HG02623 (cell line): ENCODE results near the gene ARSB.
"Not testable (repeated sequence)": the region's sequence is repeated elsewhere in the genome, so short reads cannot be mapped to it uniquely, and the experiment has no call there.

Experiments
- ATAC-seq: cut with Tn5 transposase; IDR thresholded peaks from one replicate; pipeline ENCODE4 v1.9.1; 2021; ENCODE audit warnings: moderate library complexity; ENCODE audit not compliant: unreplicated experiment

ARSB gene

DNA sequence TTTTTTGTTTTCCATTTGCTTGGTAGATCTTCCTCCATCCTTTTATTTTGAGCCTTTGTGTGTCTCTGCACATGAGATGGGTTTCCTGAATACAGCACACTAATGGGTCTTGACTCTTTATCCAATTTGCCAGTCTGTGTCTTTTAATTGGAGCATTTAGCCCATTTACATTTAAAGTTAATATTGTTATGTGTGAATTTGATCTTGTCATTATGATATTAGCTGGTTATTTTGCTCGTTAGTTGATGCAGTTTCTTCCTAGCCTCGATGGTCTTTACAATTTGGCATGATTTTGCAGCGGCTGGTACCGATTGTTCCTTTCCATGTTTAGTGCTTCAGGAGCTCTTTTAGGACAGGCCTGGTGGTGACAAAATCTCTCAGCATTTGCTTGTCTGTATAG is 133.2 kb downstream of the ARSB start:
- not testable (repeated sequence) for ATAC-seq

DNA sequence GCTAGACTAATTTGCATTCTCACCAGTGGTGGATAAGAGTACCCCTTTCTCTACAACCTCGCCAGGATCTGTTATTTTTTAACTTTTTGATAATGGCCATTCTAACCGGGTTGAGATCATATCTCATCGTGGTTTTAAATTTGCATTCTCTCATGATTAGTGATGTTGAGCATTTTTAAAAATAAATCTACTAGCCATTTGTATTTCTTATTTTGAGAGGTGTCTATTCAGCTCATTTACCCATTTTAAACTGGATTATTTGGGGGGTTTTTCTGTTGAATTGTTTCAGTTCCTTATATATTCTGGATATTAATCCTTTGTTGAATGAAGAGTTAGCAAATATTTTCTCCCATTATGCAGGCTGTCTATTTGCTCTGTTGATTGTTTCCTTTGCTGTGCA is 139.6 kb downstream of the ARSB start:
- ATAC-seq: no peak

DNA sequence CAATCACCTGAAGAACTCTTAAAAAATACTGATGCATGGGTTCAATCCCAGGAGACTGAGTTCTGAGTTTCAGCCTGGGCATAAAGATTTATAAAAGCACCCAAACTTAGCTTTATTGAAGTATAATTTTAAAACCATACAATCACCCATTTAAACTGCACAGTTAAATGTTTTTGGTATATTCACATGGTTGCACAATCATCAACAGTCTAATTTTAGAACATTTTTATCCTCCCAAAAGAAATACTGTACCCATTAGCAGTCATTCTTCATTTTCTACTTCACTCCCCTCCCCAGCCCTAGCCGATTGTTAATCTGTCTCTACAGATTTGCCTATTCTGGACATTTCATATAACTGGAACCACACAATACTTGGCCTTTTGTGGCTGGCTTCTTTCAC is 141.7 kb downstream of the ARSB start:
- ATAC-seq: no peak

DNA sequence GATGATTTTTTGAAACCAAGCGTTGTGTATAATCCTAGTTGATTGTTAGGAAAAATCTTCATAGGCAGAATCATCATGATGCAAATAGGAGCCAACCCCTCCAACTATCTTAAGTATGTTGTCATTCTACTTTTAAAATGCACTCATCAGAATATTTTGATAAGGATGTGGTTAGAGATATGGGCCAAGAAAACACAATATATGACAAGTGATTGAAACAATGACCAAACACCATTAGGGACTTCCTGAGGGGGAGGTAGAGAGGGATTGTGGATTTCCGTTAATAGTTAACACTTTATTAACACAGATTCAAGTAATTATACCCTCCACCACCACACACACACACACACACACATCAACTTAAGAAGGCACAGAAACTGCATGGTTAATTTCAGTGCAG is 143.3 kb downstream of the ARSB start:
- ATAC-seq: no peak

DNA sequence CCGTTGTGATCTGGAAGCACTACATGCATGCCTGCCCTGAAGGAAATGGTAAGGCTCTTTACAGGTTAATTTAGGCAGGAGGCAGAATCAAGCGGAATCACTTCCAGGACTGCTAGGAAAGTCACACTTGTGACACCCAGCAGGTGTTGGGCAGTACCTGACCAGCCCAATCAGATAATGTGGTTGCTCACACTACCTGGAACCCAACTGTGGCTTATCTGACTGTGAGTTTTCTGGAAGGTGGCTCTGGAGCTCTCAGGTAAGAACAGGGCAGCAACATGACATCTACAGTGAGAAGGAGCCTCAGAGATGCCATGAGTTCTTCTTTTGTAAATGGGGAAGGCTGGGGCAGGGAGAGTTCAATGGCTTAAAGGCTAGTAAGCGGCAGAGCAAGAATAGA is 146.4 kb downstream of the ARSB start:
- ATAC-seq: no peak

DNA sequence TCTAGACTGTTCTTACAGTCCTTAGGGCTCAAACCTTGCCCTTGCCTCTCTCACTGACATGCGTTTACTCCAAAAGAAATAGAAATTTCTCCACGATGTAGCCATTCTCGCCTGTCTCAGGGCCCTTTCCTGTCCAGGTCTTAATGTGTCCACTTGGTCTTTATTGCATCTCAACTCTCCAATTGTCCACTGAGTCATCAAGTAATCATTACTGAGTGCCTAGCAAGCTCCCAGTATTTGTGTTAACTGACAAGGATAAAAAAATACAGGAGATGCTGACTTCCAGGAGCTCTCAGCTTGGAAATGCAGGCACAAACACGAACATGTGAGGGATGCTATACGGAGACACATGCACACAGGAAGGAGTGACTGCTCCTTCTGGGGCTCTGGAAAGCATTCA is 147.3 kb downstream of the ARSB start:
- ATAC-seq: no peak

DNA sequence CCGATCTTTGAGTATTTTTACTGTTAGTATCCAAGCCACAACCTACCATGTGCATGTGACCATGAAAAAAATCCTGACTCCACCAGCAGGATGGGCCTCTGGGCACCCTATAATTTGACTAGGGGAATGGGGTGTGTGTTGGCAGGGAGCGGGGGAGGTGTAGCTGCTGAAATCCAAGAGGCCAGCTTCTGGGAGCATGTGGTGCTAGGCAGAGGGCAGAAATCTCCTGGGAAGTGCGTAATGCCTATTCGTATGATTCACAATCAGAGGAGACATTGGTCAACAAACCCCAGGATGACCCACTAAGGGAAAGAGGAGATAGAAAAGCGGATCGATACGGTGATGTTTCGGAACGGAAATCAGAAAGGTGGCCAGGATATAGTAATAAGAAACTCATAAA is 149.9 kb downstream of the ARSB start:
- ATAC-seq: no peak

DNA sequence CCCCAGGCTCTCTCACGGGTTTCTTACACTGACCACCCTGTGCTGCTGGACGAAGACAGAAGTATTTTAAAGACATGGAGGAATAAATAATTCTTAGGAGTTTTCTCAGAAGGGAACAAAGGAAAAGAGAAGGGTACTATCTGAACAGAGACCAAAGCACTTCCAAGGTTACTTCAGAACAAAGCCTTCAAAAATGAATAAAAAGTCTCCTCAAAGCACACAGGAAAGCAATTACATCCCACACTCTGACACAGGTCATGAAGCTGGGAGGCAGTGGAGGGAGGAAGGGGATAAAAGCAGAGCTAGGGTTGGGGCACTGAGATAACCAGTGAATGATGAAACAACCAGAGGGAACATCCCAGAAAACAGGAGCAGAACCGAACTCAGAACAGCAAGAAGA is 151.8 kb downstream of the ARSB start:
- ATAC-seq: no peak

DNA sequence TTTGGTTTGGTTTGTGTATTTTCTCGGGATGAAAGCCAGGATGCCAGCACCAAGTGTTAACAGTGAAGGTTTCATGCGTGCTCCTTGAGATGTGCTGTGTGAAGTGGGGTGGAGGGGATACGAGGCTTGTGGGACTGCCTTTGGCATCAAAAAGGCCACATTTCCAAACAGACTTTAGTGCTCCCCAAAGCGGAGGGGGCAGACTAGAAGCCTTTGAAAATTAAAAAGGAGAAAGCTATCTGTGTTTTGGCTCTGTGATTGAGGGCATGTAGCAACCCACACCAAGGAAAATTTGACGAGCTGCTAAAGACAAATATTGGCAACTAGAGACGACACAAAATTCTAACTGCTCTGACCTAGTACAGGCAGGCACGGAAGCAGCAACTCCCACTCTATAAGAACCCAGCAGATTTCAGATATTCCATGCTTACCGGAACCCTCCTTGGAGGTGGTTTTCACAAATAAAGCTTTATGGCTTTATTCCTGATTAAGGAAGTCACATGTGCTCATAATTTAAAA is 154.5 kb downstream of the ARSB start:
- no peak for ATAC-seq

DNA sequence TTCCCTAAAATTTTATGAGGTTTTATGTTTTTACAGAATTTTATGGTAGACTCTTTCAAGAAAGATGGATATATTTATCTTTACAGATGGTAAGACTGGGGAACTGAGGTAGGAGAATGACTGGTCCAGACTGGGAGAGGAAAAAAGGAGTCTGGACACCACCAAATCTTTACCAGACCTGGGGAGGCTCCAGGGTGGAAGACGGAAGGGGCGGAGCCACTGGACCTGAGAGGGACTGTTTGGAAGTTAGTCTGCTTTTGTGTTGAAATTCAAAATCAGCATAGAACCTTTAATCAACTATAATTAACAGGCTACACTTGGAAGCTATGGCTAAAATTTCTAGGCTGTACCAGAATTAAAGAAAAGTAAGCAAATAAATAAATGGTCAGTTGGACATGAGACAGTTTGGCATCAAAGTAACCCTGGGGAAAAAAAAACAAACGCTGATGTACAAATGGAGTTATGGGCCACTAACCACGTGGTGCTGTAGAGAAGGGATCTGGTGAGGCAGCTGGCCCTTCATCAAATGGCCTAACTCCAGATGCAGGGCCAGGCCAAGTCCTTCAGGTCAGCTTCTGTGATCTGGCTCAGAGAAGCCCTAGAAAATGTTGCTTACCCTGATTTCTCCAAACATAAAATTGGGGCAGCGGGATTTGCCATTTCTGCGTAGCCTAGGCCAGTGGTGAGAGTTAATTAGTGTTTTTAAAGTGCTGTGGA is 155.1 kb downstream of the ARSB start:
- no peak for ATAC-seq

DNA sequence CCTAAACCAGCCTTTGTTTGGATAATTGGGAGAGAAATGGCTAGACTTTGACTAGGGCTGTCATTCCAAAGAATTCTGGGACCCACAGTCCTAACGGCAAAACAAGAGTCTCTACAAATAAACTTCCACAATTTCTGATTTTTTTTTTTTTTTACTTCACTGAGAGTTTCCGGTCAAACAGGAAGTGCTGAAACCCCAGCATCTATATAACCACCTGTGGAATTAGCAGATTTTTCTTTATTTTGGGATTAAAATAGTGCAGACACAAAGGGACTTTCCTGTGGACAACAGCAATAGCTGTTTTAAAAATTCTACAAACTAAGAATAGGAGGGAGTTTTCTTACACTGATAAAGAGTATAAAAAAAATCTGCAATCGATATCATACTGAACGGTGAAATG is 157.4 kb downstream of the ARSB start:
- ATAC-seq: no peak

DNA sequence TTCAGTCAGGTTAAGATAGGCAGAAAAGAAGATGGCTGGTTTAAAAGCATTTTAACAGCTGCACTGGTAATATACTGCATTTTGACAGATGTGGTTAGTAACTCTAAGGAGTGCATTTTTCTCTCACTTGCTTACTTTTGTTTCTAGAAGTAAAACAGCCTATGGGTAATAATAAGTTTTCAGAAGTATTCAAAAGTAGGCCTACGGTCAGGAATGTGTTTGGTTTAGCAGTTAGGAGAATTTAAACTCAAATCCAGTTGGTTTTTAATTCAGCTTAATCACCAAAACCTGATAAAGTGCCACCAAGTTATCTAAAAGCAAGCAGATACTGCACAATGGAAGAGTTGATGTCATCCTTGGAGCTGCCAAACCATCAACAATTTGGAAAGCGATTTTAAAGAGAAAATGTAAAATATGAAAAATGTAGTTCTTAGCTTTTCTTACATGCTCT is 160.3 kb downstream of the ARSB start:
- ATAC-seq: no peak

DNA sequence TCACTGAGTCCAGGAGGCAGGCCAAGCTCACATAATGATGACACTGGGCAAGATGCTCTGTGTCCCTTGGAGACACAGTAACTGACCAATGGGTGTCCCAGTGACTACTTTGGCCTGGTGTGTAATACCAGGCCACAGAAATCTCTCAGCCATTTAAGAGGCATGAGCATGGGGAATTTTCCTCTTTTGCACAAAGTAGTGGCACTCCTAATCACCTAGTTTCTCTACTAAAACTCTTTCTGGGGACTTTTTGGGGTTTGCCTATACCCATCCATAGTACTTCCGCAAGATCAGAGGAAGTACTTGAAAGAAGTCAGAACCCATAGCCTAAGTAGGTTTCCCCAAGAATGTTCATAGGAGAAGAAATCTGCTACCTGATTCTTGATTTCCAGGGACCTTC is 161.9 kb downstream of the ARSB start:
- no peak for ATAC-seq

DNA sequence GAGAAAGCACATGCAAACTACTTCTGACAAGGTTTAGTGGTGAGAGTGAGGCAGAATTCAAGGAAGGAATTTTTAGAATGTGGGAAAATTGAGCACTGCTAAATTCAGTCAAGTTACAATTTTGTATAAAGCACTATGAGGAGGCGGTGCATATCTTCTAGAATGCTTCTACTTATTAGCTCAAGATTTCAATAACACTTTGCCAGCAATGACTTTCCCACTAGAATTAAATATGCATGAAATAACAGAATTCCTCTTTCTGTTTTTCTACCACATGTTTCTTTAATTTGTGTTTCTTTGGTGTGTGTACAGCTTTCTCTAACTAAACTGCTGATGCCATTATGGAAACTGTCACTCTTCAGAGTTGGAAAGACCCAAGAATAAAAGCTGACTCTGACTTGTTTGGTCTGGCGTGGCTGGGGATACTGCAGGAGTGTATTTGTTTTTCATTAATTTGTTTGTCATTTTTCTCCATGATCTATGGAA is 163.5 kb downstream of the ARSB start:
- no peak for ATAC-seq

DNA sequence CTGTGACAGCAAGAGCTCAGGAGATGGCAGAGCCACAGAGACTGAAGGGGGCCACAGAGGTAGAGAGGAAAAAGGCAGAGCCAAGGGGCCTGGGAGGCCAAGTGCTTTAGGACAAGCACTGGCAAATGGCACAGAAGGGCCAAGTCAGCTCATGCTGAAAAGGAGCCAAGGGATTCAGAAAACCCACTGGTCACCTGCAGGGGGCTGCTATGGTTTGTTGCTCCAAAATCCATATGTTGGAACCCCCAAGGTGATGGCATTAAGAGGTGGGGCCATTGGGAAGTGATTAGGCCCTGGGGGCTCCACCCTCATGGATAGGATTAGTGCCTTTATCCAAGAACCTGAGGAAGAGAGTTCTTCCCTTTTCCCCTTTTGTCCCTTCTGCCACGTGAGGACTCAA is 165.4 kb downstream of the ARSB start:
- no peak for ATAC-seq

DNA sequence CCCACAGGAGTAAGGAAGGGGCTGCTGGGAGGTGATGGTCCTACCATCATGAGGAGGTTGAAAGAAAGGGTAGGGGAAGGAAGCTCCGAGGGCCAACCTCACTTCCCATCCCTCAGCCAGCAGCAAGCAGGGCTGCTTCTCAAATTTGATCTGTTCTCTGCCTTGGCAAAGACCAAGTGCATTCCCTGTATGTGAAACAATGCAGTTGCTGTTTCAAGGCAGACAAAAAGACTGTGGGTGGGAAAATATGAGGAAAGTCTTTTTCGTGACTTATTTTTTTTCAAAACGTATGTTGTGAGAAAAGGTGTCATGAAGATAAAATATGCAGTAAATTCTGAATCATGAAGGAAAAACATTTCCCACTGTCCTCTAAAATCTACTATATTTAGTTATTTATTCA is 165.9 kb downstream of the ARSB start:
- no peak for ATAC-seq

DNA sequence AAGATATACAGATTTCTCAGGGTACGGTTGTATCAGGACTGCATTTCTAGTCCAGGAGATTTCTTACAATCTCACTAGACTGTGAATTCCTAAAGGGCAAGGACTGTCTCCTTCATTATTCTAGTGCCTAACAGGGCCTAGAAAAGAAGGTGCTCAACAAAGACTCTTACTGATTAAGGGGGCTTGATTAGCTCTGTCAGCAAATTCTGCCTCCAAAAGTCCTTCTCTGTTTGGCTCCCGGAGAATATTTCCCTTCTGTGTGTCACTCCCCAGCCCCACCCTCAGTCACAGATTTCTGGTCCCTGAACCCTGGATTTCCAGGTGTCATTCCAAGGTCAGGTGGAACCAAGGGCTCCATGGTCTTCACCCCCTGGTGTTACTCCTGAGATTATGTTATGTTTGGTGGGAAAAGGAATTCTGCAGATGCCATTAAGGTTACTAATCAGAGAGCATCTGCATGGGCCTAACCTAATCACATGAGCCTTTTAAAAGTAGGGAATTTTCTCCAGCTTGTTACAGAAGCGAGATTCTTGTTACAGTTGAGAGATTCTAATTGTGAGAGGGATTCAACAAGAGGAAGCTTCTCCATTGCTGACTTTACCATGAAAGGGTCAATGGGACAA is 168.9 kb downstream of the ARSB start:
- ATAC-seq: no peak

DNA sequence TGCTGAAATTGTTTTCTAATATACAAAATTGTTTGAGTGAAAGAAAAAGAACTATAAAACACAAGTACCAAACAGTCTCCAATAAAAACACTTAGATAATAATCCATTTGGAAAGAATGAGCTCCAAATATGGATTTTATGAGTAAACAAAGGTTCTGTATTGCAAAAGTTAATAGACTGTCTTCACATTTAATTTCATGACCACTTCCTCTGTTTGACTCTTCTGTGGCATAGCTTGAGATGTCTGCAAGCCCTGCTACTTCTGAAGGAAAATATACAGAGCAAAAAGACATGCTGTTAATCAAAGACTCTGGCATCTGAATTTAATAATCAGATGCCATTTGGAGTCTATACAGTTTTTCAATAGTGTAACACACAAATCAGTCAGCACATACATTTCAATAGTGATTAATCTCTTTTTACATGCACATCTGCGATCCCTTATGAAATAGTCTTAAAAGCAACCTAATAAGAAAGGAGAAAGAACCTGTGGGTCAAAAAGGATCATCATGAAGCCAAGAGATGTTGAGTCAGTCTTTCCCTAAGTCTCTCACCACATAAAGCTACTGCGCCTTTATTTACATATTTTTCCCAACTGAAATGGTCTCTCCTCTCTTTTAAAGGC is 171.1 kb downstream of the ARSB start:
- ATAC-seq: no peak

DNA sequence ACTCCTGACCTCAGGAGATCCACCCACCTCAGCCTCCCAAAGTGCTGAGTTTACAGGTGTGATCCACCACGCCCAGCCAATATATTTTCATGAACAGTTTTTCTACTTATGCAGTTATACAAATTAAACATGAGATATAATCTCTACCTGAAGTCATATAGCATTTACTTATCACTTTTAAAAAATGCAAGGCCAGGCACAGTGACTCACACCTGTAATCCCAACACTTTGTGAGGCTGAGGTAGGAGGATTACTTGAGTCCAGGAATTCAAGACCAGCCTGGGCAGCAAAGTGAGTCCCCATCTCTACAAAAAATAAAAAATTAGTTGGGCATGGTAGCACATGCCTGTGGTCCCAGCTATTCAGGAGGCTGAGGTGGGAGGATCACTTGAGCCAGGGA is 171.8 kb downstream of the ARSB start:
- no peak for ATAC-seq

DNA sequence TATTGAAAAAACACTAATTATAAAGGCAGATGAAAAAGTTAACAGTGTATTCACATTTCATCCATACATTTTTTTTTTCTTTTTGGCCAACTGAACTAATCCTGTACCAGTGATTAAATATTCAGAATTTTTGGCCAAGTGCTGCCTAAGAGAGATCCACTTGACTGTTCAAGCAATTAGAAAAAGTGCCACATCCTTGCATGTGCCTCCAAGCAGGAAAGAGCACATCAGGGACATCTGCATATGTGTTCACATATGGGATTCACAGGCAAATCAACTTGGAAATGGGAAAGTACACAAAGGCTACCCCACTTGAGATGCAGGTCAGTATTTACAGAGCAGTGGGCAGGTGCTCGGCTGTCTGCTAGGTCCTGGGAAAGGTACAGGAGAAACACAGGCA is 173.2 kb downstream of the ARSB start:
- no peak for ATAC-seq

DNA sequence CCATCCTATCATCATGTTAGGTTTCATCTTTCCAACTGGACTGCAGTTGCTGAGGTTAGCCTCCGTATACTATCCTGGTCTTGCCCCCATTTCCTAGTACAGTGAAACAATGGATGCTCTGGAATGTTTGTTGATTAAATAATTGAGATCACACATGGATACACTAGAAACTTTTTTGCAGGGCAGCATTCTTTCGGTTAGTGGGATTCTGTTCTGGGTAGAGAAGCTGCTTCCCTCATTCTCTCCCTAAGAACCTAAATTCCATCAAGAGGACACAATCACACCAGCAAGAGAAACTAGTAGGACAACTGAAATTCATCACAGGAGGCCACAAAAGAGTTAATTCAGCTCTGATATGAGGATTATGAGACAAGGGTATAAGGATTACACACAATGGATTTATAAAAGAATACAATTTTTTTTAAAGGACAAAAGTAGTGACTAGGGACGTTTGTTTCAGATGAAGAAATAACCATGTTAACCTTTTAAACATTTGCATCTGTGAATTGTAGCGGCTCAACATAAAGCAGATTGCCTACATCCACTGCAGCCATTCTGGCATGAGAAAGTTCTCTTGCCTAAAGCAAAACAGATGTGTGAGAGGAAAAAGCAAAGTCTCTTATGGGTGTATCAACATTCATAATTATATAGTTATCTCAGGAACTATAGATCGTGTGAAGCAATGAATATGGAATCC is 173.8 kb downstream of the ARSB start:
- ATAC-seq: no peak
